ENCODE measurements around the gene NSRP1.

- TF ChIP-seq POLR2AphosphoS5 (IDR thresholded peaks at IDR 0.05) (no peak), CTCF (IDR thresholded peaks at IDR 0.05) (no peak), POLR2A (IDR thresholded peaks at IDR 0.05) (no peak), EP300 (IDR thresholded peaks at IDR 0.05) (no peak)
Measured at GRCh38 chr17:30133197-30133596, 16.6 kb downstream of the NSRP1 start.
